BLaER1 treated with 17β-estradiol and CSF1 and Interleukin-3, amounts not matched to agents 10 nM and 100 nM (cell line): ENCODE data around the gene IFITM1.
A peak's percentile ranks its signal among the peaks of the same experiment; 100 is the strongest.
"Not testable (repeated sequence)": the region's sequence is repeated elsewhere in the genome, so short reads cannot be mapped to it uniquely, and the experiment has no call there.

Source experiments
- H3K27ac ChIP-seq, 11 experiments: shearing (Covaris generic); formaldehyde crosslinking; 2 replicates each; pipeline ENCODE4 v1.8.1; 2022
- H3K27me3 ChIP-seq, 11 experiments: shearing (Covaris generic); formaldehyde crosslinking; 2 replicates each; pipeline ENCODE4 v1.8.1; 2022
- H3K36me3 ChIP-seq, 11 experiments: shearing (Covaris generic); formaldehyde crosslinking; 2 replicates each; pipeline ENCODE4 v1.8.1; 2022
- H3K4me1 ChIP-seq, 10 experiments: shearing (Covaris generic); formaldehyde crosslinking; 2 replicates each; pipeline ENCODE4 v1.8.1; 2022
- H3K4me2 ChIP-seq, 11 experiments: shearing (Covaris generic); formaldehyde crosslinking; 2 replicates each; pipeline ENCODE4 v1.8.1; 2022
- H3K4me3 ChIP-seq, 10 experiments: shearing (Covaris generic); formaldehyde crosslinking; 2 replicates each; pipeline ENCODE4 v1.8.1; 2022
- H3K9ac ChIP-seq, 11 experiments: shearing (Covaris generic); formaldehyde crosslinking; 2 replicates each; pipeline ENCODE4 v1.8.1; 2022
- H3K9me3 ChIP-seq, 11 experiments: shearing (Covaris generic); formaldehyde crosslinking; replicated peaks in 1 of 11; 2 replicates each; pipeline ENCODE4 v1.8.1; 2022
- H4K20me1 ChIP-seq, 11 experiments: shearing (Covaris generic); formaldehyde crosslinking; 2 replicates each; pipeline ENCODE4 v1.8.1; 2022
- Cebpa-rat ChIP-seq, 11 experiments: shearing (Covaris generic); IDR thresholded peaks; 2 replicates each; pipeline ENCODE4 v1.8.1; 2022

Gene IFITM1

GRCh38 chr11:324156-324555 is 10.3 kb downstream of the IFITM1 start:
- TF ChIP-seq Cebpa-rat (IDR thresholded peaks at IDR 0.05), result no peak
- Histone ChIP-seq H3K9ac (0 out of 22 replicates have a peak overlapping the region, but pooled peaks of 3 of the 11 experiments have one; percentile 2 to 16 (median 15)), H3K36me3 (no peaks in the 10 kb centered on the region), H3K4me1 (peaks cover 66 to 84% (median 78%) of the 10 kb centered on the region in 10 experiments), H3K4me3 (no peak overlapping the region), H3K4me2 (peak overlapping the region; percentile 18 to 77 (median 48); a peak in 21 of 22 replicates), H4K20me1 (no peaks in the 10 kb centered on the region), H3K27me3 (no peaks in the 10 kb centered on the region), H3K9me3 (no peaks in the 10 kb centered on the region), H3K27ac (0 out of 22 replicates have a peak overlapping the region, but pooled peaks of 2 of the 11 experiments have one; percentile 25 to 27)

- peaks cover 66 to 85% (median 78%) of the 10 kb centered on the region in 10 experiments for H3K4me1 ChIP-seq
- not testable (repeated sequence) for H4K20me1 ChIP-seq, H3K36me3 ChIP-seq, H3K27me3 ChIP-seq, H3K4me3 ChIP-seq, H3K9me3 ChIP-seq
- H3K4me2 ChIP-seq, result peak overlapping the region; percentile 18 to 91 (median 51)
- peak overlapping the region in 2 of 11 experiments; percentile 25 to 27; a peak in 1 of 22 replicates for H3K27ac ChIP-seq
- 0 out of 22 replicates have a peak overlapping the region, but pooled peaks of 2 of the 11 experiments have one; percentile 2 to 16 for H3K9ac ChIP-seq
These were observed 11.0 kb downstream of the IFITM1 start for GRCh38 chr11:324593-325517.

GRCh38 chr11:325796-326591 is 12.2 kb downstream of the IFITM1 start:
- Histone ChIP-seq H3K9me3 (peaks cover 0 to under 1% (median 0%) of the 10 kb centered on the region in 11 experiments; a peak in 1 of 22 replicates), H3K4me1 (peaks cover 67 to 88% (median 78%) of the 10 kb centered on the region in 10 experiments), H3K27me3 (peaks cover 0 to 7% (median 0%) of the 10 kb centered on the region in 11 experiments; a peak in 2 of 22 replicates), H3K9ac (peak overlapping the region; percentile 72 to 84 (median 80)), H3K4me3 (peak overlapping the region in 4 of 10 experiments; percentile 1 to 45 (median 9); a peak in 4 of 20 replicates), H3K36me3 (no peaks in the 10 kb centered on the region), H3K4me2 (peak overlapping the region; percentile 77 to 96 (median 91)), H3K27ac (peak overlapping the region; percentile 81 to 97 (median 93)), H4K20me1 (no peaks in the 10 kb centered on the region)
- no peak for TF ChIP-seq Cebpa-rat (IDR thresholded peaks at IDR 0.05)

- Histone ChIP-seq H3K27me3 (peaks cover 0 to 12% (median 0%) of the 10 kb centered on the region in 11 experiments; a peak in 4 of 22 replicates), H3K9me3 (peaks cover 0 to 6% (median 0%) of the 10 kb centered on the region in 11 experiments; a peak in 6 of 22 replicates), H4K20me1 (no peaks in the 10 kb centered on the region), H3K9ac (peak overlapping the region; percentile 72 to 84 (median 80)), H3K27ac (peak overlapping the region; percentile 81 to 97 (median 93)), H3K36me3 (no peaks in the 10 kb centered on the region), H3K4me1 (peaks cover 72 to 92% (median 82%) of the 10 kb centered on the region in 10 experiments), H3K4me3 (peak overlapping the region in 4 of 10 experiments; percentile 1 to 45 (median 9); a peak in 6 of 20 replicates), H3K4me2 (peak overlapping the region; percentile 77 to 96 (median 91))
- no peak for TF ChIP-seq Cebpa-rat (IDR thresholded peaks at IDR 0.05)
These were observed 12.7 kb downstream of the IFITM1 start for GRCh38 chr11:326592-326841.

- Histone ChIP-seq H3K4me1 (peaks cover 77 to 97% (median 87%) of the 10 kb centered on the region in 10 experiments), H4K20me1 (no peaks in the 10 kb centered on the region), H3K27ac (peak overlapping the region; percentile 81 to 97 (median 93)), H3K36me3 (no peaks in the 10 kb centered on the region), H3K4me2 (peak overlapping the region; percentile 77 to 96 (median 91)), H3K9me3 (peaks cover 0 to 11% (median 0%) of the 10 kb centered on the region in 11 experiments; a peak in 6 of 22 replicates), H3K4me3 (peak overlapping the region in 6 of 10 experiments; percentile 1 to 45 (median 14); a peak in 8 of 20 replicates), H3K27me3 (peaks cover 0 to 12% (median 0%) of the 10 kb centered on the region in 11 experiments; a peak in 4 of 22 replicates), H3K9ac (peak overlapping the region; percentile 72 to 84 (median 80))
- TF ChIP-seq Cebpa-rat (IDR thresholded peaks at IDR 0.05), result no peak
These were observed 13.2 kb downstream of the IFITM1 start for GRCh38 chr11:326842-327580.

- H3K4me2 ChIP-seq, result peak overlapping the region; percentile 77 to 96 (median 91)
- peak overlapping the region; percentile 81 to 97 (median 93) for H3K27ac ChIP-seq
- H3K27me3 ChIP-seq, result peaks cover 0 to 12% (median 0%) of the 10 kb centered on the region in 11 experiments; a peak in 4 of 22 replicates
- peaks cover 0 to 15% (median 0%) of the 10 kb centered on the region in 11 experiments; a peak in 6 of 22 replicates for H3K9me3 ChIP-seq
- H3K4me3 ChIP-seq, result peak overlapping the region in 3 of 10 experiments; percentile 14 to 45 (median 28); a peak in 4 of 20 replicates
- H3K4me1 ChIP-seq, result peaks cover 82 to 98% (median 92%) of the 10 kb centered on the region in 10 experiments
- H4K20me1 ChIP-seq, result no peaks in the 10 kb centered on the region
- TF ChIP-seq Cebpa-rat (IDR thresholded peaks at IDR 0.05), result no peak
- H3K9ac ChIP-seq, result peak overlapping the region; percentile 72 to 84 (median 80); a peak in 21 of 22 replicates
- H3K36me3 ChIP-seq, result no peaks in the 10 kb centered on the region
These were observed 13.7 kb downstream of the IFITM1 start for GRCh38 chr11:327581-327923.

- Histone ChIP-seq H3K9ac (peak overlapping the region in 10 of 11 experiments; percentile 6 to 84 (median 48); a peak in 12 of 22 replicates), H3K9me3 (peaks cover 0 to 19% (median 2%) of the 10 kb centered on the region in 11 experiments; a peak in 11 of 22 replicates), H3K4me2 (peak overlapping the region; percentile 77 to 96 (median 91)), H3K36me3 (no peaks in the 10 kb centered on the region), H3K27me3 (peaks cover 0 to 12% (median 0%) of the 10 kb centered on the region in 11 experiments; a peak in 4 of 22 replicates), H3K4me3 (0 out of 20 replicates have a peak overlapping the region, but pooled peaks of 1 of the 10 experiments have one; percentile 13), H3K4me1 (peaks cover 87 to 98% (median 93%) of the 10 kb centered on the region in 10 experiments), H4K20me1 (no peaks in the 10 kb centered on the region), H3K27ac (peak overlapping the region; percentile 26 to 97 (median 92); a peak in 18 of 22 replicates)
- TF ChIP-seq Cebpa-rat (IDR thresholded peaks at IDR 0.05), result no peak
These were observed 14.2 kb downstream of the IFITM1 start for GRCh38 chr11:328012-328411.

GRCh38 chr11:328516-329100 is 14.8 kb downstream of the IFITM1 start:
- Histone ChIP-seq H3K4me1 (peaks cover 84 to 100% (median 96%) of the 10 kb centered on the region in 10 experiments), H3K27me3 (peaks cover 0 to 12% (median 0%) of the 10 kb centered on the region in 11 experiments; a peak in 4 of 22 replicates), H3K9me3 (peaks cover 0 to 23% (median 5%) of the 10 kb centered on the region in 11 experiments; a peak in 11 of 22 replicates), H3K4me2 (peak overlapping the region; percentile 77 to 96 (median 91)), H3K27ac (peak overlapping the region in 8 of 11 experiments; percentile 8 to 97 (median 92); a peak in 14 of 22 replicates), H3K9ac (peak overlapping the region in 2 of 11 experiments; percentile 6 to 72; a peak in 5 of 22 replicates)
- not testable (repeated sequence) for H3K36me3 ChIP-seq, H4K20me1 ChIP-seq, H3K4me3 ChIP-seq
